GM19099 (cell line): ENCODE measurements around the gene GPX1.

Experiments
- POLR2A ChIP-seq: IDR thresholded peaks from 3 replicates; pipeline ENCODE4 v1.6.1; 2011; ENCODE audit warnings: low read depth; ENCODE audit not compliant: insufficient read length; ENCODE audit errors: extremely low read depth

Gene GPX1

DNA sequence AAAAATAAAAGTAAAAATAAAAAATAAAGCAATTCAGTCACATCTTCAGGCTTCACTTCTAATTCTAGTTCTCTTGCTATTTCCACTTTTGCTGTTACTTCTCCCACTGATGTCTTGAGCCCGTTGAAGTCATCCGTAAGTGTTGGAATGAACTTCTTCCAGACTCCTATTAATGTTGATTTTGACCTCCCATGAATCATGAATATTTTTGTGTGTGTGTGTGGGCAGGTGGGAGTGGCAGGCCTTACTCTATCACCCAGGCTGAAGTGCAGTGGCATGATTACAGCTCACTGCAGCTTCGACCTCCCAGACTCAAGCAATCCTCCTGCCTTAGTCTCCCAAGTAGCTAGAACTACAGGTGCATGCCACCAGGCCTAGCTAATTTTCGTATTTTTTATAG, 29.0 kb downstream of the GPX1 start:
- no peak for TF ChIP-seq POLR2A

DNA sequence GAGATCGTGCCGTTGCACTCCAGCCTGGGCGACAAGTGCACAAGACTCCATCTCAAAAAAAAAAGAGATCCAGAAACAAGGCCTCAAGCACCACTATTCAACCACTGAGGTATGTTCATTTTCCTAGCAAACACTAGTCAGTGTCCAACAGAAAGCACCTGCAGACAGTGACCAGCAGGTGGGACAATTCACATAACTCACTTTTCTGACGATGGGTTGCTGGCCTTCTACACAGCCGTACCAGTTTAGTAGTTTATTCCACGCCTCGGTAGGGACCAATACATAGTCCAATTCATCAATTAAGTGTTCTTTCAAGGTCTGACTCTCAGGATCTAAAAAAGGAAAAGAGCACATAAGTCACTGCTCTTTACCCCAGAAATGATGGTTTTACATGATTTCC, 30.7 kb downstream of the GPX1 start:
- no peak for TF ChIP-seq POLR2A

DNA sequence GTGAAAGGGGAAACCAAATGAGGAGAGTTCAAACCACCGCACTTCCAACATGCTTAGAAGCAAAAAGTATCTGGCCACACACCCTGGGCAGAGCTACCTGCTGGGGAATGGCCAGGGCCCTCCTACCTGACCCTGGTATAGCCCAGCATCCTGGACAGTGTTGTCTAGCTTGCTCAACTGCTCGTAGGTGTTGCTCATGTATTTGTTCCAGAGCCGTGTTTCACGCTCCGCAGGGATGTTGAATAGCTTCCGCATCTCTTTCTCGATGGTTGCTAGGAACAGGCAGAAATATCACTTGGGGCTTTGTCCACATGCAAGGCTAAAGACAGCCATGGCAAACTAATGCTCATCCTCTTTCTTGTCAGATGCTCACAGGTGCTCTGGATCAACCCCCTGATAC, 33.4 kb downstream of the GPX1 start:
- no peak for TF ChIP-seq POLR2A

DNA sequence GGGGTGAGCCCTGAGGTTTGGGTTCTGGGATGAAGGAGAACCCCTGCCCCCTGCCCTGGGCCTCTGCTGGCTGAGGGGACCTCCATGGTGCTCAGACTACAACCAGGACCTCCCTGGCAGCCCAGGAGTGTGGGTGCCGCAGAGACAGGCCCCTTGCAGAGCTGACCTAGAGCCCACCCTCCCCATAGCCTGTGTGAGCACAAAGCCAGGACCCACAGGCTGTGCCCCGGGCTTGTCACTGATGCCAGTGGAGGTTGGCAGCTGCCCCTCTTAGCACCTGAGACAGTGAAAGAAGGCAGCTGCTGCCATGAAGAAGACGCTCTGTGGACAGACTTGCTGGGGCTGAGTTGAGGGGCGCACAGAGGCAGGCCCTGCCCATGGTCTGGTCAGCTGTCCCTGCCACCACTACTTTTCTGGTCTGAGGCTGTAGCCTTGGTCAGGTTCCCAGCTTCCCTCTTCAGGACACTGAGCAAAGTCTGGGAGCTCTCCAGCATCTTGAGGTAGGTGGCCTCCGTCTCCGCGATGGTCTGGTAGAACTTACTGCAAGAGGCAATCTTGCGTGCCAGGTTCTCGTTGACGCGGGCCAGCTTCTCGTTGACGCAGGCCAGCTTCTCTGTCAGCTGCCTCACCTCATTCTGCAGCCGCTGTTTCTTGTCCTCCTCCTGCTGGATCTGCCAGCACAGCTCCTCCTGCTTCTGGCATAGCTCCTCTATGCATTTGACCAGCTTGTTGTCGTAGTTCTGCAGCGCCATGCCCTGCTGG, 41.3 kb downstream of the GPX1 start:
- TF ChIP-seq POLR2A, result no peak

DNA sequence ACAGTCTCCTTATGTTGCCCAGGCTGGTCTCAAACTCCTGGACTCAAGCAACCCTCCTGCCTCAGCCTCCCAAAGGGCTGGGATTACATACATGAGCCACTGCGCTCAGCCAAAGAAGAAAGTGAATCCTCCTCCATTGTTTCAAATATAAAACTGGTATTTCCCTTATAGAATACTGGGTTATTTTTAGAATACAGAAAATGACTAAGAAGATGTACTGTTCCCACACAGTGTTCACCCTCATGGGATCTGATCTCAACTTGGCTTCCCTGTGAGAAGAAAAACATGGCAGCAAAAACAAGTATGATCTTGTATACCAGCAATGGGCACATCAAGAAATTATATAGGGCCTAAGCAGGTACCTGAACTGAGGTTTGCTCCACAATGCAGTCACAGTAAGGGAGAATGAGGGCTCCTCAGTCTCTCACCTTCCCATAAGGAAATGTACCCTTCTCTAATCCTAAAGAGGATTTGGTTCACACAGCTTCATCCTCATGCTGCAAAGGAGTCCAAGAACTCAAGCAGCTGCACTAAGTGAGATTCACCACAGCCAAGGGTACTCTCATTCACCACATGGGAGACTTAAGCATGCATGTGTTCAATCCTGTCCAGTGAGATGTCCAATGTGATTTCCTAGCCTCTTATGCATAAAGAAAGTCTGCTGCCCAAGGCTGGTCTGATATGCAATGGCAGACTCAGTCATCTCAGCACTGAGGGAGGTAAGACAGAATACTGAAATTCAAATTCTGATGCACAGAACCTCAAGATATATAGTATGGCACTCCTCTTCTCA, 44.1 kb downstream of the GPX1 start:
- no peak for TF ChIP-seq POLR2A

DNA sequence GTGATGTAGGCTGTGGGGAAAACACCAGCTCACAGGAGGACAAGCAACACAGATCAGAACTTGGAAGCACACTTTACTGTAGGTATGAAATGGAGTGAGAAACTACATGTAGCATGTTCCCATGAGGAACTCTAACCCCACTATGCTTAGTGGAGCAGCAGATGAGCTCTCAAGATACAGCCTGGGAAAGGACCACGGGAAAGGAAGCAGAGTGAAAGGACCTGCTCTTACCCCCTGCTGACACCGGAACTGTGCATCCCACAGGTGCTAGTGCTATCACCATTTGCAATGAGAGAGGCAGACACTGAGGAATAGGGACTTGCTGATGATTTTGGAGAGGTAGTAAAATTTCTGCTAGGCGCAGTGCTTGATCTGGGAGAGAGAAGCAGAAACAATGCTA, 46.9 kb downstream of the GPX1 start:
- no peak for TF ChIP-seq POLR2A

DNA sequence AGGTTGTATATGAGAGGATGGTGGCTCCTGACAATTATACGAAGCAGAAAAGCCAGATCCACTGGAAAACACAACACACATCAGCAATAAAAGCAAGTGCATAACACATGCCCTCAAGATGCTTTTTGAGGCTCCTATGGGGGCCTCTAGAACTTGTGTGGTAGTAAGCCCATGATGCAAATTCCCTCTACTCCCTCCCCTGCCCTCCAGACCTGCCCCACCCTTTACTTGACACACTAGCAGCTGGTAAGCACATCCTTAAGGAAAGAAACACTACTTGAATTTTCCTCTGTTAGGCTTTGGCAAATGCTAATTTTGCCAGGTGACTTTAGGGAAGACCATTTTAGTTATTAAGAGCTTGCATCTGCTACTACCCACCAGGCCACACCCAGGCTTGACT, 47.5 kb downstream of the GPX1 start:
- TF ChIP-seq POLR2A, result no peak
